ENCODE data around the gene NFE2L2.

DNA sequence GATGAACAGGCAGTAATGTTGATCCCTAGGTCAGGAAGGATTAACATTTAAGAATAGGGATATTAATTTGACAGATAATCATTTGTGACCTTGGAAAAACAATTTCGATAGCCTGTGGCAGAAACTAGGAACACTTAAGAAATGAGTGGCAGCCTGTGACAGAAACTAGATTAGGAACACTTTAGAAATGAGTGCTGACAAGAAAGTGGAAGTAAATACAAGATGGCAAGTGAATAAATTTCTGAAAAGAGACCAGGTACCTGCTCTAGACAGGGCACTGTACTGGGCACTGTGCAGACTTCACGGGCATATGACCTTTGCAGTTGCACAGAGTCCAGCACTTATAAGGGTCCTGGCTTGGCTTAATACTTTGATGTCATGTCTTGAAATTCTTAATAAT lies 57.4 kb downstream of the NFE2L2 start:
- TF ChIP-seq YY1 (IDR thresholded peaks at IDR 0.05; ENCODE audit: insufficient read depth, insufficient read length) (no peak), SUZ12 (IDR thresholded peaks at IDR 0.05; ENCODE audit: extremely low read depth, insufficient read depth, insufficient read length) (no peak)
